GM12874 (cell line): ENCODE data around the gene GTF3C5.

Source experiments
- CTCF ChIP-seq: IDR thresholded peaks from 2 replicates; pipeline ENCODE4 v1.5.1; 2011; ENCODE audit warnings: low read depth, mild to moderate bottlenecking, control low read depth, low read length, moderate library complexity; ENCODE audit not compliant: insufficient read depth

Gene GTF3C5

GRCh38 chr9:132991351-132992300 lies 39.2 kb upstream of the GTF3C5 start:
- no peak for TF ChIP-seq CTCF

GRCh38 chr9:132993511-132993939 lies 37.3 kb upstream of the GTF3C5 start:
- no peak for TF ChIP-seq CTCF

GRCh38 chr9:132994410-132995120 lies 36.2 kb upstream of the GTF3C5 start:
- no peak for TF ChIP-seq CTCF

- no peak for TF ChIP-seq CTCF
These were observed 35.7 kb upstream of the GTF3C5 start for GRCh38 chr9:132995121-132995420.

- no peak for TF ChIP-seq CTCF
These were observed 34.9 kb upstream of the GTF3C5 start for GRCh38 chr9:132995879-132996278.

- TF ChIP-seq CTCF, result no peak
These were observed 34.3 kb upstream of the GTF3C5 start for GRCh38 chr9:132996526-132996925.

GRCh38 chr9:132997591-132997990 lies 33.2 kb upstream of the GTF3C5 start:
- TF ChIP-seq CTCF, result no peak
